Activated CD8-positive, alpha-beta memory T cell treated with anti-CD3 and anti-CD28 coated beads for 24 hours (primary cell): ENCODE results near the gene NPB.
A peak's percentile ranks its signal among the peaks of the same experiment; 100 is the strongest.

Experiments
- DNase-seq: peaks from one replicate; pipeline ENCODE4 v3.0.0-alpha.2; 2020

The NPB gene

DNA sequence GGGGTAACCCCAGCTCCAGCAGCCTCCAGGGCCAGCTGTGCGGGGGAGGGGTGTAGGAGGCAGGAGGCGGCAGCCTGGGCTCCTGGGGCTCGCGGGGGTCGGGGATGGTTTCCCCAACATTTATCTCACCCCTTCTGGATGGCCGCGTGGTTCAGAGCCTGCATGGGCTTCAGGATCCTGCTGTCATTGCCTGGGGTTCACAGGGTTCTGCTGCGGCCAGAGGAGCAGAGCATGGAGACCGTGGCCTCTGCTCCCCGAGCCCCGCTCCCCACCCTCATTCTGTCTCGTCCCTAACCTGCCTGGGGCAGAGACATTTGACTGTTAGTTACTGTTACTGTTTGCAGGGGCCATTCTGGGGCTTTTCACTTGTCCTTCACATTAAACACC, 40.1 kb downstream of the NPB start:
- peak; percentile 50 for DNase-seq

DNA sequence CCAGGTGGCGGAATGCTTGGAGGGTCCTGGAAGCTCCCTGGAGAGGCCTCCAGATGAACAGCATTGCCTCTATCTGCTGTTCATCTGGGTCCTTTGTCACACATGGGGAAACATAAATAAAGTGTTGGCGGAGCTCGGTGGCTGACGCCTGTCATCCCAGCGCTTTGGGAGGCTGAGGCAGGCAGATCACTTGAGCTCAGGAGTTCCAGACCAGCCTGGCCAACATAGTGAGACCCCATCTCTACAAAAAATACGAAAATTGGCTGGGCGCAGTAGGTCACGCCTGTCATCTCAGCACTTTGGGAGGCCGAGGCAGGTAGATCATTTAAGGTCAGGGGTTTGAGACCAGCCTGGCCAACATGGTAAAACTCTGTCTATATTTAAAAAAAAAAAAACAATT, 42.8 kb downstream of the NPB start:
- DNase-seq, result no peak

DNA sequence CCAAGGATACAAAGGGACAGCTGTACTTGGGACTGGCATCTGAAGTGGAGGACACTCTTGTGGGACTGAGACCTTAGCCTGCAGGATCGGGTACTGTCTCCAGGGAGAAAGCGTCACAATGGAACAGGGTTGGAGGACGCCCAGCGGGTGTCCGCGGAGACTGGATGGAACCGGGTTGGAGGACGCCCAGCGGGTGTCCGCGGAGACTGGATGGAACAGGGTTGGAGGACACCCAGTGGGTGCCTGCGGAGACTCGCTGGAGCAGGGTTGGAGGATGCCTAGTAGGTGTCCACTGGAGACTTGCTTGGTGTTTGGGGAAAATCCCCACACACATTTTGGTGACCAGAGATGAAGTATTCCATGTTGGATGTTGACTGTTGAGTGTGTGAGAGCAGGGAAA, 45.2 kb downstream of the NPB start, which contains the start of gene MYADML2:
Gene MYADML2 (minus strand): TSS at position 45 of the 400 bp plus-strand sequence. CDS start 5,492 bp downstream, outside the sequence.
- no peak for DNase-seq

DNA sequence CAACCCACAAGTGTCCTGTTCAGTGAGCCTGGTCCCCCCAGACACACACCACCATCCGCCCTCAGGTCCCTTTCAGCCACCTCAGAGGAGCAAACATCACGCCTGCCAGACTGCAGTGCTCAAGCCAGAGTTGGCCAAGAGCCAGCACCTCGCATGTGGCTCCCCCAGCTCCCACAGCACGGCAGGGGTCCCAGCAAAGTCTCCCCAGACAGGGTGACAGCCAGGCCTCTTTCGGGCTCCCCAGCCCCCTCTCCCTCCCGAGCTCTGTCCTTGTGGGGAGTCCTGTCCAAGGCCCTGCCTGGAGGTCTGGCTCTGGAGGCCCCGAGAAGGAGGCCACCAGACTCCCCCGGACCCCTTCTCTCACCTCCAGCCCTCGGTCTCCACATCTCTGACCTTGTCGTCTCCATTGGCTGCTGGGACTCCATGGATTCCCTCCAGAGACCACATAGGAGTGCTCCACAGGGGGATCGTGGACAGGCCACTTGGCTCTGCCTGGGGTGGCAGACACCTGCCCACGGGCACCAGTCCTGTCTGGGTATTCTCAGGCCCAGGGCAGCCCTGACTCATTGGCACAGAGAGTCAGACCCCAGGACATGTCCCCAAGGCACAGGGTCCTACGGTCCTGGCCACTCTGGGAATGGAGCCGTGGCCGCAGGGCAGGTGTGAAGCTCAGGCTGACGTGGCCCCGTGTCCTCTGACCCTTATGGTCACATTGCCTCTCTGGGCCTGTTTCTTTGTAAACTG, 46.8 kb downstream of the NPB start:
- no peak for DNase-seq

DNA sequence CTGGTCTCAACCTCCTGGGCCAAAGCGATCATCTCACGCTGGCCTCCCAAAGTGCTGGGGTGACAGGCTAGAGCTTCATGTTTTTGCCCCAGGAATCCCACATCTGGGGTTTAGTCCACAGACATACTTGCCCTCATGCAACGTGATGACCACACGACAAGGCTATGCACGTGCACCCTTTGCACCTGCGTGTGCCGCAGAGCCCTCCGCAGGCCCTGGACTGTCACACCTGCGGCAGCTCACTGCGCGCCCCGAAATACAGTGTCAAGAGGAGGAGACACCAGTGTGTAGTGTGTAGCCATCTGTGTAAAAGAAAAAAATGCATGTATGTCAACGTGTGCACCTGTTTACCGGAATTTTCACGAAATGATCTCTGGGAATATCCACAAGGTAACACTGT, 48.5 kb downstream of the NPB start:
- no peak for DNase-seq

DNA sequence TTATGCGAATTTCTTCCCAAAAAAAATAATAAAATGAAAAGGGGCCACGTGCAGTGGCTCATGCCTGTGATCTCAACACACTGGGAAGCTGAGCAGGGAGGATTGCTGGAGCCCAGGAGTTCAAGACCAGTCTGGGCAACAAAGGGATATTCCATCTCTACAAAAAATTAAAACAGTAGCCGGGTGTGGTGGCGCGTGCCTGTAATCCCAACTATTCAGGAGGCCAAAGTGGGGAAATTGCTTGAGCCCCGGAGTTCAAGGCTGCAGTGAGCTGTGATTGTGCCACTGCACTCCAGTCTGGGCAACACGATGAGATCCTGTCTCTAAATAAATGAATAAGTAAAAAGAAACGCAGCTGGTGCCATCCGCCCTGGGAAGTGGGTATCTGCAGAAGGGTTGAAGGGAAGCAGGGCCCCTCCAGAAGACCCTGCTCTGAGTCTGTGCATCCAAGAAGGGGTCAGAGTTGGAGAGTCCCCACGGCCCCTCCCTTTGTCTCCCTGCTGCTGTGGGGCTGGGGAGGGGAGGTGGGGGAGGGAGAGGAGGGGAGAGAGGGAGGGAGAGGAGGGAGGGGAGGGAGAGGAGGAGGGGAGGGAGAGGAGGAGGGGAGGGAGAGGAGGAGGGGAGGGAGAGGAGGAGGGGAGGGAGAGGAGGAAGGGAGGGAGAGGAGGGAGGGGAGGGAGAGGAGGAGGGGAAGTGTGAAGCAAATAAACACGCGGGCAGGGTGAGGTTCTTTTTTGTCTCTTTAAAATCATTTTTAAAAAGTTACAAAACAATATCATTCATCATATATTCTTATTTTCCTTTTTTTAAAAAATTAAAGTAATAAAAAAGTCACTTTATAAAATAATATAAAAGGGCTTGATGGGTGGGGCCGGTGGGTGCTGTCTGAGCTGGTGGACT, 50.0 kb downstream of the NPB start:
- DNase-seq, result no peak
